ENCODE results near the gene VPS13D. TPM values are rescaled to one million over a fixed set of nuclear protein-coding genes. Genes with fewer than 3 reads are reported as not detected.
"Not testable (repeated sequence)": the region's sequence is repeated elsewhere in the genome, so short reads cannot be mapped to it uniquely, and the experiment has no call there.

VPS13D gene
- total RNA-seq, 1 donor from 2014 or later, result 98.5 TPM

DNA sequence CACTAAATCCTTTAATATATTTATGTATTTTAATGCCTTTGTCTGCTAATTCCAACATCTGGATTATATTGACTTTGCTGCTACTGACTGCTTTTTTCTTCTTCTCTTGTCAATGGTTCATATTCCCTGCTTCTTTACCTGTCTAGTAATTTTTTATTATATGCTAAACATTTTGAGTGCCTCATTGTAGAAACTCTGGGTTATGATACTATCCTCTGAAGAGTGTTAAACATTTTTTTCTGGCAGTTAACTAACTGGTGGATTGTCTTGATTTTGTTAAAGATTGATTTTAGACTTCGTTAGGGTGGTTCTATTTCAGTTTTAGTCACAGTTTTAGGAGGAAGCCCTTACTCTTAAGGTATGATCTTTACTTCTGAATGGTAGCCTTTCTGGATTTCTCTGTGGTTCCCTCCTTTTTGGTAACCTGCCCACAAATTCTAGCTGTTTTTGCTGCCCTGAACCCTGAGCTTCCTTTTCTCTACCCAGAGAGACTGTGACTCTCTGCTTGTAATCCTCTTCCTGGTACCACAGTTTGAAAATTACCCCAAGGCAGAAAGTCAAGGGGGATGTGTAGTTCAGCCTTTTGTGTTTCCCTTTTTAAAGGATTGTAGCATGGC lies 306.3 kb downstream of the VPS13D start:
- DNase-seq (ENCODE audit: low spot score), result no peak

DNA sequence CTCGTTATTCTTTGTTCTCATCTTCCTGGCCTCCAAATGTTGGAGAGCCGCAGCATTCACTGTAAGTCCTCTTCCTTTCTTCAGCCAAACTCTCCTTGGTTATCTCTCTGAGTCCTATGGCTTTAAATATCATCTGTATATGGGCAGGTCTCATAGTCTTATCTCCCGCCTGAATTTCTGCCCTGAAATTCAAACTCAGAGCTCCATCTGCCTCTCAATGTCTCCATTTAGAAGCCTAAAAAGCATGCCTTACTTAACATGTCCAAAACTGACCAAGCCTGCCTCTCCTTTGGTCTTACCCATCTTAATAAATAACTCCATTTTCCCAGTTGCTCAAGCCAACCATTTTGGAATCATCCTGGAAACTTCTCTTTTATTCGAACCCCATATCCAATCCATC lies 307.5 kb downstream of the VPS13D start:
- no peak for DNase-seq (ENCODE audit: low spot score)

DNA sequence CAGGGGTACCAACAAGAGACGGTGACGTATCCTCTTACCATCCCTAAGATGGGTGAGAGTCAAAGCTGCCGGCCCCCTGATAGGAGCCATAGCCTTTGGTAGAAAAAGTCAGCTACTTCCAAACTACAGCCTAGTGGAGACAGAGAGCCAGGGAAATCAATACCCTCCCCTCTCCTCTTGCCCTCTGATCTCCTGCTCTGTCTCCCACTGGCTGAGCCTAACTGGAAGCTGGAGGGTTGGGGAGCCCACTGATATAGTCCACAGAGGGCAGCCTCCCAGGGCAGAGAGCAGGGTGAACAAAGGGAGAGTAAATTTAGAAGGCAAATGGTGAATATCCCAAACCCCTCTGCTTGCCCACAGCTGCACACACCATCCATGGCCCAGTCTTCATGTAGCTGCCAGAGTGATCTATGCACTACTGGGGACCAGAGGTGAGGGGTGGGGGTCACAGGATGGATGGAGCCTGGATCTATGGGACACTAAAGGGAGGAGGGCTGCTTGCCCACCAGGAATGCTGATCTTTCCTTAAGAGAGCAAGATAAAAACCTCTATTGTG lies 308.2 kb downstream of the VPS13D start:
- DNase-seq (ENCODE audit: low spot score), result no peak

DNA sequence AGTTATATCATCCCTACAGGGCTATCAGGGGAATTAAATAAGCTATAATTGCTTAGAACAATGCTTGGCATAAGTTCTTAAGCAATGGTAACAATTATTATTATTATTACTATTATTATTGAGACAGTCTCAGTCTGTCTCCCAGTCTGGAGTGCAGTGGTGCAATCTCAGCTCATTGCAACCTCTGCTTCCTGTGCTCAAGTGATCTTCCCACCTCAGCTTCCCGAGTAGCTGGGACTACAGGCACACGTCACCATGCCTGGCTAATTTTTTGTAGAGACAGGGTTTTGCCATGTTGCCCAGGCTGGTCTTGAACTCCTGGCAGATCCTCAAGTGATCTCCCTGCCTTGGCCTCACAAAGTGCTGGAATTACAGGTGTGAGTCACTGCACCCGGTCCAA lies 308.7 kb downstream of the VPS13D start:
- DNase-seq (ENCODE audit: low spot score), result not testable (repeated sequence)

DNA sequence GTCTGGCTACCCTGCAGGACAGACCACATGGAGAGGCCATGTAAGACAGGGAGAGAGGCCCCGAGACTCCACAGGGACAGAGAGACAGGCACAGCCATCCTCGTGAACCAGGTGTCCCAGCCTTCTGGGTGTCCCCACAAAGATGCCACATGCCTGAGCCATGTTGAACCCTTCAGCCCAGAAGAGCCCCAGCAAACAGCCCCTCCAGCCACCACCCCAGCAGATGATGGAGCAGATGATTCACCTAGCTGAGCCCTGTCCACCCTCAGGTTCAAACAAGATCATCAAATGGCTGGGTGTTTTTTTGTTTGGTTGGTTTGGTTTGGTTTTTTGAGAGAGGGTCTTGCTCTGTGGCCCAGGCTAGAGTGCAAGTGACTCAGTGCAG lies 309.5 kb downstream of the VPS13D start:
- no peak for DNase-seq (ENCODE audit: low spot score)

DNA sequence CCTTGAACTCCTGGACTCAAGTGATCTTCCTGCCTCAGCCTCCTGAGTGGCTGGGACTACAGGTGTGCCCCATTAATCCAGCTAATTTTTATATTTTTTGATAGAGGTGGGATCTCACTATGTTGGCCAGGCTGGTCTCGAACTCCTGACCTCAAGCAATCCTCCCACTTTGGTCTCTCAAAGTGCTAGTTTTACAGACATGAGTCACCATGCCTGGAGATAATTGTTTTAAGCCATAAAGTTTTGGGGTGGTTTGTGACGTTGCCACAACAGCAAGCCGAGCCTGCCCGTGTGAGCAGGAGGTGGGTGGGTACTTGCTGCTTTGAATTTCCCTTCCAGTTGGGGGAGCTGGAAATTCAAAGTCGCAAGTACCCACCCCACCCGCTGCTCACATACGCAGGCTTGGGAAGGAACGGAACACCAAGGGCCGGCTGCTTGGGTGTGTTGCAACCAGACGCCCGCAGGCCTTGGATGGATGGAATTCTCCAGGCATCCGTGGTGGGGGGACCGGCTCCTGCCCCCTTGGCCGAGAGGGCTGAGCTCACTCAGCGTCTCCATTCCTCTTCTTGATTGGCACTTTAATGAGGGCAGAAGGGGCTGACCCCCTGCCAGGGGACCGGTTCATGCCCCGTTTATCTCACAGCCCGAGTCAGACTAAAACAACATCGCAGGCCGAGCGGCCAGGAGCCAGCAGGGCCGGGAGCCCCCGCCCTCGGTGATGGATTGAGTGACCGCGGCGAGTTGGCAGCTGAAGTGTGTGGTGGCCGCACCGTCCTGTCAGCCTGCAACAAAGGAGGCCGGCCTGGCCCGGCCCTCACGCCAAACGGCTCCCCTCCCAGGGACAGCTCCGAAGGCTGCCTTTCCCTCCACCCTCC lies 310.1 kb downstream of the VPS13D start:
- DNase-seq (ENCODE audit: low spot score), result peak; percentile 82

GRCh38 chr1:12540580-12541273 lies 310.9 kb downstream of the VPS13D start:
- DNase-seq (ENCODE audit: low spot score), result no peak

DNA sequence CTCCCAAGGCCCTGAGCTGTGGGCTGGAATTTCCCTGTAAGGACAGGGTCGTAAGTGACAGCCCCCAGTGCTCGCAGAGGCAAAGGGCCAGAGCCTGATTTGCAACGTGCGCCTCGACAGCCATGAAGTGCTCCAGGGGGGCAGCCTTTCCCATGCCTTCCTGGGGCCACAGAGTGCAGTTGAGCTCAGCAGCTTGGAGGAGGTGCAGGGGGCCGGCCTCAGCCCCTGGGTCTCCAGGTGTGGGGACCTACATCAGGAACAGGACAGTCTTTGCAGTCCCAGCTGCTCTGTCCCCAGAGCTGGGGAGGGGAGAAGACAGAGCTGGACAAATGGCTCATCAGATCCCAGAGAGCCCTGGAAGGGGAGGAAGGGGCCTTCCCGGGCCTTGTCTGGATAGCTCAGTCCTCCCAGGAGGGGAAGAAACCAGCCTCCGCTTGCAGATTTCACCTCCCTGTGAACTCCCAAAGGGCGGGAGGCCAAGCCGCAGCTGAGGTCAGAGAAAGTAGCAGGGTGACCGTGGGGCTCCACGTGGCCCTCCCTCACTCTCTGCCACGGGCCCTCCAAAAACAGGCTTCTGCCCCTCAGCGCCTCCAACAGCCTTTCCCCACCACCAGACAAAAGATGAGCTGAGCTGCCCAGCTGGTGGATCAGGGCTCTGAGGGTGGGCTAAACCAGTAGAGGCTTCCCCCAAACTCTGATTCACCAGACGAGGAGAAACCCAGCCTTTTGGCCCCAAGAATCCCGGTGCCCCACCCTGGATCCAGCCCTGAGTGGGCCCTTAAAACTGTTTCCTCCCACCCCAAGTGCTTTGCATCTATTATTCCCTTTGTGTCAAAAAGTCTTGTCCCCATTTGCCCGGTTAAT lies 311.7 kb downstream of the VPS13D start:
- peak; percentile 70 for DNase-seq (ENCODE audit: low spot score)

- no peak for DNase-seq (ENCODE audit: low spot score)
Observed at GRCh38 chr1:12542138-12542465, 312.3 kb downstream of the VPS13D start.

DNA sequence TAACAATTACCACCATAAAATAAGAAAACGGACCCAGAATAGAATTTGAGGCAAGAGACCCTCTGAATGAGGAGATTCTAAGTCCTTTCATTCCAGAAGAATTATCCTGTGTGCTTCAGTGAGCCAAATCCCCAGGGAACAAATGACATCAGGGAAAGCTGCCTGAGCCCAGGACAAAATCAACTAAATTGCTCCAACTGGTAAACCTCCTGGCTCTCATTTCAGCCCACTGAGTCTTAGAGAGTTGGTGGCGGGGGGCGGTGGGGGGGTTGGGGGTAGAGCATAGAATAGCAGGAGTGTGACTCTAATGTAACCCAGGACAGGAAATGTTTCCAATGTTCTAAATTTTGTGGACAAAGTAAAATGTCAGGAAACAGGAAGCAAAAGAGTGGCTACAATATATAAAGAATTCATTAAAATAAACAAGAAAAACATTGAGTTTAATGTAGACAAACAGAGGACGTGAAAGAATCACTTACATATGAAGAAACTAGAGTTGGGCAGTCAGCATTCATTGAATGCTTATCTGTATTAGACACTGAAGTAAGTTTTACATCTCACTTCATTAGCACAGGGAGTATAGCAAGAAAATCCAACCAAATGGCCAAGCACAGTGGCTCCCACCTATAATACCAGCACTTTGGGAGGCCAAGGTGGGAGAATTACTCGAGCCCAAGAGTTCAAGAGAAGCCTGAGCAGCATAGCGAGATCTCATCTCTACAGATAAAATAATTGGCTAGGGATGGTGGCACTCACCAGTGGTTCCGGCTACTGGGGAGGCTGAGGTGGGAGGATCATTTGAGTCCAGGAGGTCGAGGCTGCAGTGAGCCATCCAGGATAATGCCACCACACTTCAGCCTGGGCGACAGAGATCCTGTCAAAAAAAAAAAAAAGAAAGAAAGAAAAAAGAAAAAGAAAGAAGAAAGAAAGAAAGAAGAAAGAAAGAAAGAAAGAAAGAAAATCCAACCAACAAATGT lies 313.1 kb downstream of the VPS13D start:
- no peak for DNase-seq (ENCODE audit: low spot score)

- no peak for DNase-seq (ENCODE audit: low spot score)
Observed at GRCh38 chr1:12543740-12544154, 313.9 kb downstream of the VPS13D start.

GRCh38 chr1:12544357-12544756 lies 314.5 kb downstream of the VPS13D start:
- DNase-seq (ENCODE audit: low spot score), result no peak

GRCh38 chr1:12544992-12545391 lies 315.2 kb downstream of the VPS13D start:
- no peak for DNase-seq (ENCODE audit: low spot score)

DNA sequence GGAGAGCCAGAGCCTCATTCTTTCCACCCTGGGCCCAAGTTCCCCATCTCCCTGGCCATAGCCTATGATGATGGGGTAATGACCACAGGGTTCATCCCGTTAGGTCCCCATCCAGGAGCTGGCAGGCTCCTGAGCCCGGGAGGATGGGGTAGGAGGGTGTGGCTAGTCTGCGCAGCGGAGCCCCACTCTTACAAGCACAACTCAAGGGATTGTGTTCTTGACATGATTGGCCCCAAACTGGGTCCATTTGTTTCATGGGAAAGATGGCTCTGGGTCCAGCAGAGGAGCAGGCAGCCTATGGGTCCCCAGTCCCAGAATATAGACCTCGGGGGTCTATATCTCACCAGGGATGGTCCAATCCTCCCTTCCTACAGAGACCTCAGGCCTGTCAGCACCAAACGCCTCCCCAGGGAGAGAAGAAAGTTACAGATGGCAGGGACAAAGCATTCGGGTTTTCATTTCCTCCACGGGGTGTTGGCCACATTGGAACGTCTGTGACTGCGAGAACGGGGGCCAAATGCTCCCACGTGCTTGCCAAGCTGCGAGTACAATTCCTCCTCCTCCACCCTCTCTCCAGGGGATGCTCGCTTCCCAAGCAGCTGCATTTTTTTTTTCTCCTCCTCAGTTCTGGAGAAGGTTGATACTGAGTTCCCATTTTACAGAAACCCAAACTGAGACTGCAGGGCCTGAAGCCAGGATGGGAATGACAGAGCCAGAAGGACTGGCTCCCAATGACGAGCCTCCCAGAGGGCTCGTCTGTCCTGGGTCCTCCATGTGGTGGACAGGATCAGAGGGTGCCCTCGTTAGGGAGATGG lies 317.1 kb downstream of the VPS13D start:
- no peak for DNase-seq (ENCODE audit: low spot score)

DNA sequence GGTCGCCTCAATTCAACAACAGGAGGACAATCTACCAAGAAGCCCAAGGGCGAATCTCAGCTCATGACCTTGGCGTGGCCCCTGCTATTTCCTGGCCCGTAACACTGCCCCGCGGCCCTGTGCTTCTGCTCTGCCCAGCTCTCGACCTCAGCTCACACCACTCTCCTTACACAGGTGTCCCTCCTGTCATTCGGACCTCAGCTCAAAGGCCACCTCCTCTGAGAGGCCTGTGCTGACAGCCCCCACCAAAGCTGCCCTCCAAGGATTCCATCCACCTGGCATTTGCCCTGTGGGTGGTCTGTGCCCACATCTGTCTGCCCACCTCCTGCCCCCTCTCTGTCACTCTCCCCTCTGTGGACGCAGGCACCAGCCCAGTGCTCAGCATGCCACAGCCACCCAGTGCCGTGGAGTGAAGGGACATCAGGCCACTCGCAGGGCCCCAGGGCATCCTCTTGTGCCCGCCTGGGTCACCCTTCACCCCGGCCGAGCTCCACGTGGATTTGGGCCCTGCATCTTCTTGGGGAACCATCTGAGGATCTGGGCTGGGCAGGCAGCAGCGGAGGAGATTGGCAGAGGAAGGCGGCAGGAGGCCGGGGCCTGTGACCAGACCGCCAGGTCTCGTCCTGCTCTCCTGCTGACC lies 317.9 kb downstream of the VPS13D start:
- DNase-seq (ENCODE audit: low spot score), result no peak

DNA sequence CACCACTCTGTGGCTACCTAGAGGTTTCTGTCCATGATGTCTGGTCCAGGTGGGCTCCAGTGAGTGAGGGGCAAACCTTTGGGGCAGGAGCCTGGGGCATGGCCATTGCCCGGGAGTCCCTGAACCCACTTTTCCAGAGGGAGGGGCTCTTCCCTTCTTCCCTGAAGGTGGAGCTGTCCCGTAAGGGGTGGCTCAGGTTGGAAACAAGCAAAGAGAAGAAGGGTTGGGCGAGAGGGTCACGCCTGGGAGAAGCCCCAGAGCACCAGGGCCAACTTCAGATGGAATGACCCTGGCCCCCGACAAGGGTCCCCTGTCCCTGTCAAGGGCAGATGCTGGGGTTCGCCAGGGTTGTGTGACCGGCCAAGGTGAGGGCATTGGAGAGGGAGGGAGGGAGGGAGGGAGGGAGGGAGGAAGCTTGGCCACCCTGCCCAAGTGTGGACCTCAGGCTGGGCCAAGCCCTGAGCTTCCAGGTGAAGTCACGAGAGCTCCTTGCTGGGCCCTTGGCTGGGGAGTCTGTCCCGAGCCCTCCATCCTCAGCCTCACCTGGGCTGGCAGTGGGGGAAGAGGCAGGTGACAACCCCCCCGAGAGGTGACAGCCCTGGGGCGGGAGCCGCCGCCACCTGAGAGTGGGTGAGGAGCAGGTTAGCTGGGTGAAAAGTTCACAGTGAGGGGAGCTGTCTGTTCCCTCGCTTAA lies 318.6 kb downstream of the VPS13D start:
- no peak for DNase-seq (ENCODE audit: low spot score)

GRCh38 chr1:12548973-12549459 lies 319.2 kb downstream of the VPS13D start:
- peak; percentile 69 for DNase-seq (ENCODE audit: low spot score)

All from ureter (tissue), 1 donor.